Astrocyte of the cerebellum (primary cell): ENCODE data around the gene VSIG10.

Experiments used
- DNase-seq: peaks from one replicate; pipeline ENCODE4 v3.0.0-alpha.2; 2011; ENCODE audit warnings: low read depth
- H3K4me3 ChIP-seq: 2 replicates; pipeline ENCODE4 v1.5.1; 2011; ENCODE audit warnings: mild to moderate bottlenecking, low read depth, low read length, moderate library complexity
- in situ Hi-C: cut with HindIII; loops from 2 replicates; pipeline ENCODE4 v1.10.0; 2017; ENCODE audit warnings: low sequenced_read_pairs
- TF ChIP-seq, protein P1 (sequence below): IDR thresholded peaks from 2 replicates; pipeline ENCODE4 v1.5.1; 2012; ENCODE audit warnings: low read length, low read depth, moderate library complexity, mild to moderate bottlenecking; ENCODE audit errors: missing control alignments

The VSIG10 gene

DNA sequence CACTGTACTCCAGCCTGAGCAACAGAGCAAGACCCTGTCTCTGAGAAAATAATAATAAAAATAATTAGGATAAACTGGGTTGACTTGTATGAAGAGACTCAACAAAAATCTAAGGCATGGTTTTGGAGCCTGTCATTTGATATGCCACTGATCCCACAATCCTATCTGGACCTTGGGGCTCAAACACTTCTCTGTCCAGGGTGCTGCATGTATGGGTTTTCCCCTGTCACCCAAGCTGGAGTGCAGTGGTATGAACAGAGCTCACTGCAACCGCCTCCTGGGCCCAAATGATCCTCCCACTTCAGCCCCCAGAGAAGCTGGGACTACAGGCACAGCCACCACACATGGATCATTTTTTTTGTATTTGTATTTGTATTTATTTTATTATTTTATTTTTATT, 5.3 kb upstream of the VSIG10 start:
- TF ChIP-seq, protein P1, sequence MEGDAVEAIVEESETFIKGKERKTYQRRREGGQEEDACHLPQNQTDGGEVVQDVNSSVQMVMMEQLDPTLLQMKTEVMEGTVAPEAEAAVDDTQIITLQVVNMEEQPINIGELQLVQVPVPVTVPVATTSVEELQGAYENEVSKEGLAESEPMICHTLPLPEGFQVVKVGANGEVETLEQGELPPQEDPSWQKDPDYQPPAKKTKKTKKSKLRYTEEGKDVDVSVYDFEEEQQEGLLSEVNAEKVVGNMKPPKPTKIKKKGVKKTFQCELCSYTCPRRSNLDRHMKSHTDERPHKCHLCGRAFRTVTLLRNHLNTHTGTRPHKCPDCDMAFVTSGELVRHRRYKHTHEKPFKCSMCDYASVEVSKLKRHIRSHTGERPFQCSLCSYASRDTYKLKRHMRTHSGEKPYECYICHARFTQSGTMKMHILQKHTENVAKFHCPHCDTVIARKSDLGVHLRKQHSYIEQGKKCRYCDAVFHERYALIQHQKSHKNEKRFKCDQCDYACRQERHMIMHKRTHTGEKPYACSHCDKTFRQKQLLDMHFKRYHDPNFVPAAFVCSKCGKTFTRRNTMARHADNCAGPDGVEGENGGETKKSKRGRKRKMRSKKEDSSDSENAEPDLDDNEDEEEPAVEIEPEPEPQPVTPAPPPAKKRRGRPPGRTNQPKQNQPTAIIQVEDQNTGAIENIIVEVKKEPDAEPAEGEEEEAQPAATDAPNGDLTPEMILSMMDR = no peak
- H3K4me3 ChIP-seq = no peak overlapping the region
- no peak for DNase-seq
- in situ Hi-C loops = no loop called here

DNA sequence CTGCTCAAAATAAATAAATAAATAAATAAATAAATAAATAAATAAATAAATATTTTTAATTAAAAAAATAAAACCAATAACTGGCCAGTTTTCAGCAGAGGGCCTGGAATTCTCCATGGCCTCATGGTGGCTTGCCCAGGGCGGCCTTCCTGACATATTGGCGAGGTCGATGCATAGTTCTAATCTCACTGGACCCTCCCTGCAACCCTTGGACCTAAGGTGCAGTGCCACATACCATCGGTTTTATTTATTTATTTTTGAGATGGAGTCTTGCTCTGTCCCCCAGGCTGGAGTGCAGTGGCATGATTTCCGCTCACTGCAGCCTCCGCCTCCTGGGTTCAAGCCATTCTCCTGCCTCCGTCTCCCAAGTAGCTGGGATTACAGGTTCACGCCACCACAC, 3.9 kb upstream of the VSIG10 start:
- H3K4me3 ChIP-seq = no peak overlapping the region
- no peak for DNase-seq
- in situ Hi-C loops = no loop called here
- TF ChIP-seq, protein P1 = no peak

DNA sequence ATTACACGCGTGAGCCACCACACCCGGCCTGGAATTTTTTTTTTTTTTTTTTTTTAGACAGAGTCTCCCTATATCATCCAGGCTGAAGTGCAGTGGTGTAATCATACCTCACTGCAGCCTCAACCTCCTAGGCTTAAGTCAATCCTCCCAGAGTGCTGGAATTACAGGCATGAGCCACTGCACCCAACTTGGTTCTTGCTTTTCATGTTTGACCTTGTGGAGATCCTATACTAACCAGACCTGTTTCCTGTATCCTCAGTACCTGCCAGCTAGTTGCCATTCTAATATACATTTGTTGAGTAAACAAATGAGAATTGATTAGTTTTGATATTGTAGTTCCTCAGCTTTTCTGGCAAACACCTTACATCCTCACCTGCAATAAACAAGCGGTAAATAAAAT, 3.2 kb upstream of the VSIG10 start:
- in situ Hi-C loops = no loop called here
- DNase-seq = no peak
- TF ChIP-seq, protein P1 = no peak
- no peak overlapping the region for H3K4me3 ChIP-seq

DNA sequence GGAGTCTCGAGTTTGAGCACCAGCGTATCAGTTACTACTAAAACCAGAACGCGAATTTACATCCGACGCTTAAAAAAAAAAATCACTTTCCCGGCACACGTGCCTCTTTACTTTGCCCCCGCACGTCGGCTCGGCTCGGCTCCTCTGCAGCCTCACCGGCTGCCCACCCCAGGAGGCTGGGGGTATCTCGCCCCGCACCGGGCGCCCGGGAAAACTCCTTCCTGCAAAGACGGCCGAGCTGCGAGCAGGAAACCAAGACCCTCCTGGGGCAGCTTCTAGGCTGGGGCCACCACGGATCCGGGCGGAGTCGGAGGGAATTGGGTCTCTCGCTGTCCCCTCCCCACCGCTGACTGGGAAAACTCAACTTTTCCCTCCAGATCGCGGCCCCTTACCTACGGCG, 610 bp downstream of the VSIG10 start:
- peak overlapping the region; percentile 78 for H3K4me3 ChIP-seq
- TF ChIP-seq, protein P1 = no peak
- in situ Hi-C loops = no loop called here
- DNase-seq = no peak

DNA sequence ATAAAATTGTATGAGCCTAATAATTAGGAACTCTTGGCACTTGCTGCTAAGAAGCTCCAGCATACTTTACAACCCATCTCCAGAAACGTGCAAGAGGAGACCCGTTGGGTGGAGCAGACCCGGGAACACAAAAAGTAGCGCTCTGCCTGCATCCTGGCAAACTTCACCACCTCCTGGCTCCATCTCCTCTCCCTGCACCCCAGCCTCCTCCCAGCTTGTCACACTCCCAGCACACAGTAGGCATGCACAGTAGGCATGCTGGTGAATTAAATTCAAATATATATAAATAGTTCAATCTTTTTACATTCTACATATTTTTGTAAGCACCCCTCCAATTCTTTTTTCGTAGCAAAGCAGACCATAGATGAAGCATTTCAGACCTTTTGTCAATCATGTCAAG, 1.2 kb downstream of the VSIG10 start:
- peak overlapping the region; percentile 78 for H3K4me3 ChIP-seq
- TF ChIP-seq, protein P1 = no peak
- in situ Hi-C loops = no loop called here
- no peak for DNase-seq

DNA sequence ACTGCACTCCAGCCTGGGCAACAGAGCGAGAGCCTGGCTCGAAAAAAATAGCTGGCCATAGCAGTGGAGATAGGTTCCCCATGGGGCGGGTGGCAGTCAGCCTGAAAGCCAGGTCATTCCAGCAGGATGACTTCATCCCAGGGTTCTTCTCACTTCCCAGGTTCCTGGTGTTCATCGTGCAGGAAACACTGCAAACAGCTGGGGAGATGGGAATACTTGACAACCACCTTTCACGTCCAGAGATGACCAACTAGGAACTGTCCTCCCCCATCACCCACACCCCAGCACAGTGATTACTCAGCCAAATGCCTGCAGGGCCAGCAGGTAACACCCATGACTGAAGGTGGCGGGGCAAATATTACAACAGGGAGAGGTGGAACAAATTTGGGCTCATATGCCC, 1.7 kb downstream of the VSIG10 start:
- in situ Hi-C loops = no loop called here
- TF ChIP-seq, protein P1 = no peak
- H3K4me3 ChIP-seq = no peak overlapping the region
- DNase-seq = no peak

DNA sequence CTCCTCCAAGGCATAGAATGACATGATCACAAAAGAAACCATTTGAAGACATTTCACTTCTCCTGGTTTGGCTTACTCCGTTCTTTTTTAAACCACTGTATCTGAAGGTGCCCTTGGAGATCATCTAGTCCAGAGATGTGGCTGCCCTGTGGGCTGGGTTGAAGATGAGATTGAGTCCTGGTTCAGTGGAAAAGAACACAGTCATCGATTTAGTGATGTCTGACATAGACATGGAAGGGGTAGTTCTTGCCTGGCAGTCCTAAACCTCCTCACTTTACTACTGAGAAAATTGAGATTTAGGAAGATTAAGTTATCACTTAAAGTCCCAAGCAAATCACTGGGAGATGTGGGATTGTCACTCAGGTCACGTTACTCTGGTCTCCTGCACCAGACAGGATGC, 2.8 kb downstream of the VSIG10 start:
- DNase-seq = no peak
- TF ChIP-seq, protein P1 = no peak
- in situ Hi-C loops = no loop called here
- H3K4me3 ChIP-seq = no peak overlapping the region
